Ascending aorta (tissue), 2 donors: Measurements from ENCODE around the gene TACR1. TPM values are rescaled to one million over a fixed set of nuclear protein-coding genes. Genes with fewer than 3 reads are reported as not detected.

ENCODE experiments used
- DNase-seq, 2 donors: peaks; one replicate each; pipeline ENCODE4 v3.0.0-alpha.2; 2019; ENCODE audit warnings: low spot score in 2 of 2
- H3K27ac ChIP-seq, 2 donors: fragments of 200-600 bp; sonication (generic); one replicate each; pipeline ENCODE4 v1.5.1; 2016 to 2017; ENCODE audit warnings: mild to moderate bottlenecking in 1 of 2
- H3K27me3 ChIP-seq: fragments of 200-600 bp; sonication (generic); one replicate; pipeline ENCODE4 v1.5.1; 2017
- H3K36me3 ChIP-seq, 2 donors: fragments of 200-600 bp; sonication (generic); one replicate each; pipeline ENCODE4 v1.5.1; 2016
- H3K4me1 ChIP-seq, 2 donors: fragments of 200-600 bp; sonication (generic); one replicate each; pipeline ENCODE4 v1.5.1; 2016 to 2017; ENCODE audit warnings: mild to moderate bottlenecking in 1 of 2
- H3K4me3 ChIP-seq, 2 donors: fragments of 200-600 bp; sonication (generic); one replicate each; pipeline ENCODE4 v1.5.1; 2016 to 2017; ENCODE audit warnings: mild to moderate bottlenecking in 1 of 2
- H3K9me3 ChIP-seq, 2 donors: fragments of 200-600 bp; sonication (generic); one replicate each; pipeline ENCODE4 v1.5.1; 2016
- CTCF ChIP-seq, 3 experiments: fragments of 200-600 bp in 2 of 3; fragments of 450-650 bp in 1 of 3; sonication (generic) in 2 of 3; IDR thresholded peaks; one replicate each; pipeline ENCODE4 v1.5.1; 2016 to 2019; ENCODE audit warnings: antibody characterized with exemption in 3 of 3, mild to moderate bottlenecking in 1 of 3, moderate library complexity in 1 of 3
- intact Hi-C: fragments of 100-400 bp; cut with DNase I; formaldehyde crosslinking; loops from one replicate; pipeline ENCODE4 v1.15.1; 2023
- total RNA-seq: library from RNA; depleted of rRNA; stranded (reverse); fragments of >200 nt; gene quantifications from one replicate; pipeline ENCODE4 v1.1.0, GENCODE V29; 2016

The TACR1 gene
- total RNA-seq, 1 donor from 2014 or later: 27.5 TPM

GRCh38 chr2:75139171-75139570, 60.1 kb downstream of the TACR1 start:
- DNase-seq: no peak
- H3K4me1 ChIP-seq: peaks cover 0 to 10% of the 10 kb centered on the region in 2 donors

GRCh38 chr2:75138528-75138927, 60.8 kb downstream of the TACR1 start:
- Histone ChIP-seq H3K36me3 (no peaks in the 10 kb centered on the region), H3K27ac (no peak overlapping the region), H3K4me3 (no peak overlapping the region), H3K9me3 (no peaks in the 10 kb centered on the region), H3K4me1 (peaks cover 0 to 10% of the 10 kb centered on the region in 2 donors), H3K27me3 (no peaks in the 10 kb centered on the region)
- intact Hi-C loops: no loop called here
- DNase-seq: no peak
- no peak for TF ChIP-seq CTCF (IDR thresholded peaks at IDR 0.05)

More at GRCh38 chr2:75139171-75139570, 60.1 kb downstream of the TACR1 start:
- no peak overlapping the region for H3K4me3 ChIP-seq
- intact Hi-C loops: no loop called here
- H3K27ac ChIP-seq: no peak overlapping the region
- no peak for TF ChIP-seq CTCF (IDR thresholded peaks at IDR 0.05)
- H3K9me3 ChIP-seq: no peaks in the 10 kb centered on the region
- H3K36me3 ChIP-seq: no peaks in the 10 kb centered on the region
- H3K27me3 ChIP-seq: no peaks in the 10 kb centered on the region

- H3K4me1 ChIP-seq: no peaks in the 10 kb centered on the region
- DNase-seq: no peak
- no peaks in the 10 kb centered on the region for H3K36me3 ChIP-seq
- intact Hi-C loops: no loop called here
- no peaks in the 10 kb centered on the region for H3K9me3 ChIP-seq
- no peak for TF ChIP-seq CTCF (IDR thresholded peaks at IDR 0.05)
- H3K4me3 ChIP-seq: no peak overlapping the region
- H3K27ac ChIP-seq: no peak overlapping the region
- H3K27me3 ChIP-seq: no peaks in the 10 kb centered on the region
Measured at GRCh38 chr2:75135776-75136400, 63.4 kb downstream of the TACR1 start.

- Histone ChIP-seq H3K27me3 (no peaks in the 10 kb centered on the region), H3K27ac (peak overlapping the region in 1 of 2 donors; percentile 0), H3K36me3 (no peaks in the 10 kb centered on the region), H3K4me1 (no peaks in the 10 kb centered on the region), H3K9me3 (no peaks in the 10 kb centered on the region), H3K4me3 (no peak overlapping the region)
- intact Hi-C loops: no loop called here
- DNase-seq: no peak
- no peak for TF ChIP-seq CTCF (IDR thresholded peaks at IDR 0.05)
Measured at GRCh38 chr2:75134860-75135259, 64.5 kb downstream of the TACR1 start.

GRCh38 chr2:75133621-75134570, 65.4 kb downstream of the TACR1 start:
- Histone ChIP-seq H3K9me3 (no peaks in the 10 kb centered on the region), H3K4me3 (no peak overlapping the region), H3K27ac (no peak overlapping the region), H3K27me3 (no peaks in the 10 kb centered on the region), H3K4me1 (no peaks in the 10 kb centered on the region), H3K36me3 (no peaks in the 10 kb centered on the region)
- no peak for DNase-seq
- intact Hi-C loops: no loop called here
- no peak for TF ChIP-seq CTCF (IDR thresholded peaks at IDR 0.05)
